Gastrocnemius medialis (tissue), 4 donors: ENCODE results near the gene PDIA6.

Experiments used
- POLR2A ChIP-seq, 2 donors: fragments of 450-650 bp; IDR thresholded peaks; one replicate each; pipeline ENCODE4 v1.6.1; 2017; ENCODE audit warnings: antibody characterized with exemption in 2 of 2, mild to moderate bottlenecking in 2 of 2, moderate library complexity in 2 of 2
- TF ChIP-seq, protein P1 (sequence below), 5 experiments: fragments of 450-650 bp in 3 of 5; fragments of 200-600 bp in 2 of 5; sonication (generic) in 2 of 5; IDR thresholded peaks in 4 of 5; conservative IDR thresholded peaks in 1 of 5; 1 replicate in 4 of 5; 2 replicates in 1 of 5; pipeline ENCODE4 v1.5.1; 2016 to 2019; ENCODE audit warnings: antibody characterized with exemption in 5 of 5, mild to moderate bottlenecking in 3 of 5, moderate library complexity in 3 of 5

DNA sequence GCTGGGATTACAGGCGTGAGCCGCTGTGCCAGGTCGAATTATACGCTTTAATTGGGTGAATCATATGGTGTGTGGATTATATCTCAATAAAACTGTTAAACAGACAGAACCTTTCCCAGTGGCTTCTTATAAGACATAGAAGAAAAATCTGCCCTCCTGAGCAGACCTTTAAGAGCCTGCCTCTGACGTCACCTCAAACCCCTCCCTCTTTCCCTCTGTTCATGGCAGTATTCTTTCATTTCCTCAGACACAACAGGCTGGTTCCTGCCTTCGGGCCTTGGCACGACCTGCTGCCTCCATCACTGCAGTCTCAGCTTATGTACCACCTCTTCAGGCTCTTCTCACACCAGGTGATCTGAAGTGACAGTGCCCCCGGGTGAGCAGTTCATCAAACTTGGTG is 14.0 kb upstream of the PDIA6 start:
- TF ChIP-seq POLR2A (IDR thresholded peaks at IDR 0.05), result no peak
- TF ChIP-seq, protein P1, sequence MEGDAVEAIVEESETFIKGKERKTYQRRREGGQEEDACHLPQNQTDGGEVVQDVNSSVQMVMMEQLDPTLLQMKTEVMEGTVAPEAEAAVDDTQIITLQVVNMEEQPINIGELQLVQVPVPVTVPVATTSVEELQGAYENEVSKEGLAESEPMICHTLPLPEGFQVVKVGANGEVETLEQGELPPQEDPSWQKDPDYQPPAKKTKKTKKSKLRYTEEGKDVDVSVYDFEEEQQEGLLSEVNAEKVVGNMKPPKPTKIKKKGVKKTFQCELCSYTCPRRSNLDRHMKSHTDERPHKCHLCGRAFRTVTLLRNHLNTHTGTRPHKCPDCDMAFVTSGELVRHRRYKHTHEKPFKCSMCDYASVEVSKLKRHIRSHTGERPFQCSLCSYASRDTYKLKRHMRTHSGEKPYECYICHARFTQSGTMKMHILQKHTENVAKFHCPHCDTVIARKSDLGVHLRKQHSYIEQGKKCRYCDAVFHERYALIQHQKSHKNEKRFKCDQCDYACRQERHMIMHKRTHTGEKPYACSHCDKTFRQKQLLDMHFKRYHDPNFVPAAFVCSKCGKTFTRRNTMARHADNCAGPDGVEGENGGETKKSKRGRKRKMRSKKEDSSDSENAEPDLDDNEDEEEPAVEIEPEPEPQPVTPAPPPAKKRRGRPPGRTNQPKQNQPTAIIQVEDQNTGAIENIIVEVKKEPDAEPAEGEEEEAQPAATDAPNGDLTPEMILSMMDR (IDR thresholded peaks at IDR 0.05 in 4 of 5, conservative IDR thresholded peaks at IDR 0.05 in 1 of 5), result no peak
